GM10847 (cell line): Measurements from ENCODE around the gene GJC2.

Experiments
- POLR2A ChIP-seq: IDR thresholded peaks from 2 replicates; pipeline ENCODE4 v1.6.1; 2011; ENCODE audit not compliant: insufficient read length; ENCODE audit errors: extremely low read depth

Gene GJC2

DNA sequence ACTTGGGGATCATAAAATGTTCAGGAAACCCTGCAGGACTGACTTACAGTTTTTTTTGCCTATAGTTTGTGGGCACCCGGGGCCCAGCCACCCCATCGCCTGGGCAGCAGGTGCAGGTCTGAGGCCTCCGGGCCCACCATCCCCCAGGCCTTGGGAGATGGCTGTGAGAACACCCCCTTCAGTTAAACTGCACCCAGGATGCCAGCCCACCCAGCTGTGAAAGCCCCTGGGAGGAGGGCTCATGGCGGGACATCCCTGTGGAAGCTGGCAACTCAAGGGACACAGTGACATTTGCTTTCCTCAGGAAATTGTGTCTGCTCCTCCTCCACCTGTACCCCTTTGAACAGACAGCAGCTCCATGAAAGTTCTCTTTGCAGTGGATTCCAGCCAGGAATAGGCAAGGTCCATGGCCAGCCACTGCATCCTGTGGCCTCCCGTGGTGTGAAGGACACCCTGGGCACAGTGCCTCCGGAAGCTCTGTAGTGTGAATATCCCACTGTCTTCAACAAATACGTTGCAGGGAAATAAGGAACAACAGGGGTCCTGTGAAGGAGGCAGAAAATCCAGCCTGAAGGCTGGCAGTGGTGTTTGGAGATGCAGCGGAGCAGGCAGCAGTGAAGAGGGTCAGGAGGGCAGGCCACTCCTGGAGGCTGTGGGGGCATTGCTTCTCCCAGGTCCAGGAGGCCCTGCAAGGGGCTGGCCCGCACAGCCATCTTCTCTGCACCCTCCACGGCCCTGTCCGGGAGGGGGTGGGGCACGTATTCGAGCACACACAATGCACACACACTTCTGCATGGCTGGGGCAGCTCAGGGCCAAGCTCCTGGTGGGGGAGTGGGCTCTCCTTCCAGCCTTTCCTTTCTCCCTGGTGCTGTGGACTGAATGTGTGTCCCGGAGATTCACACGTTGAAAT is 56.1 kb downstream of the GJC2 start:
- TF ChIP-seq POLR2A = no peak

DNA sequence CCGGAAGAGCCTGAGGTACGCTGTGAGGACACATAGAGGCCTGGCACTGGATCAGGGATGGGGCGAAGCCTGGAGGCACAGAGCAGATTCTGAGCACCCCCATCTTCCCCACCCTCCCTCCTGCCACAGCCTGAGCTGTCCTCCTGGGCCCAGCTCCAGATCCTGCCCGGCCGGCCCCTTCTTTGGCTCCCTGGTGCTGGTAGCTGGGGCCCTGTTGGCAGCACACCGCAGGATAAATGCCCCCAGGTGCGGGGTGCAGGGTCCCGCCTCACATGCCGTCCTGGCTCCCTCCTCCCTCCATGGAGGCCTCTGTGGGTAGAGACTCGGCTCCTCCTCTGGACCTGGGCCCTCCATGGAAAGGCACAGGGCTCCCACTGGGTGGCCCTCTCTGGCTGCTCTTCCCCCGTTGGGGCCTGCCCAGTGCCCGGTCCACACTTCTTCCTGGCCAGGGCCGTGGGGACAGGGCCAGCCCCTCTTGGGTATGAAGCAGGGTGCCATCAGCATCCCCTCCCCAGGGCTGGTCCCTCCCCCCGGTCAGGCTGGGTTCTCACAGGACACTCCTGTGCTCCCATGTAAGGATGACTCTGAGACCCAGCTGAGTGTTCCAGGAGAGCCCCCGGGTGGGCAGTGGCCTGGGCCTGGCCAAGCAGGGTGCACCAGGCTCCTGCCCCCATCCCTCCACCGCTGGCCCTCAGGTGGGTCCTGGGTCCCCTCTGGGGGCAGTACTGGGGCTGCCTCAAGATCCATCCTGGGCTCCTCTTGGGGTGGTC is 57.0 kb downstream of the GJC2 start:
- no peak for TF ChIP-seq POLR2A

- TF ChIP-seq POLR2A = no peak
These were observed 57.7 kb downstream of the GJC2 start for GRCh38 chr1:228207381-228207810.

DNA sequence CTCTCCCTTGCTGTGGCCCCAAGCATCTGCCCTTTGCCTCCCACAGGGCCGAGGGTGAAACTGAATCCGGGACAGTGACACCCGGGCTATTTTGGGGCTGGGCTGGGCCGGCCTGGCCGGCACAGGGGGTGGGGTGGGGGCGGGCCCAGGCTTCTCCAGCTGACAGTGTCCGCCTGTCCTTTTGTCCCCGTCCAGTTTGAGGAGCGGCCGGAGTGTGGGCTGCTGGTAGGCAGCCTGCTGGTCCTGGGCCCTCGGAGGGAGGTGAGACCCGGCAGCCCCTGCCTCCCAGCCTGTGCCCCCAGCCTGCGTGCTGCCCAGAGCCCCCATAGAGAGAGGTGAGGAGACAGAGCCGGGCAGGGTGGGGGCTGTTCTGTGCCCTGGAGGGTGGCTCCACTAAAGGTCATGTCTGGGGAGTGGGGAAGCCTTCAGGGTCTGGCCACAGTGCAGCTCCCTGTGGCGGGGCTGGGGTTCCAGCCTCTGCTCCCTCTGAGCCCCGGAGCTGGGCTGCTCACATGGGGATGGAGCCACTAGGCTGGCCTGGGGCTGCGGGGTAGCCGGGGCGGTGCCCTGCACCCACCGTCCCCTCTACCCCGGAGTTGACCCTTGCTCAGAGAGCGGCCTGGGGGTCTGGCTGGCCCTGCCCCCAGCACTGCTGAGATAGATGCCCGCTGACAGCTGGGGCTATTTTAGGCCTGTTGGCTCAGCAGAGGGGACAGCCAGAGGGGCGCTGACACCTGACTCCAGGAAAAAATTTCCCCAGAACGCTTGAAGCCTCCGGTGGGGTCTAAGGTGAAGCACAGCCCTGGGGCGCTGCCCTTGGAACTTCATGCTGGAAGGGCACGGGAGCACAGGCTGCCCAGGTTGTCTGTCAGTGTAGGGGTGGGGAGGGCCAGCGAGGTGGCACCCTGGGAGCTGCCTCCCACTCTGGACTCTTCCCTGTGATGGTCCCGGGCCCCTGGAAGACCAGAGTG is 58.4 kb downstream of the GJC2 start, which contains the start of gene OBSCN:
Gene OBSCN, plus strand, starts transcription at position 194 of the 971 bp plus-strand sequence. CDS start 3,740 bp downstream, outside the sequence.
- no peak for TF ChIP-seq POLR2A

GRCh38 chr1:228208831-228209551 is 59.3 kb downstream of the GJC2 start:
- TF ChIP-seq POLR2A = no peak
